Osteoblast (primary cell): Measurements from ENCODE around the gene MAPK14. TPM values are rescaled to one million over a fixed set of nuclear protein-coding genes. Genes with fewer than 3 reads are reported as not detected.

Experiments used
- DNase-seq: peaks from one replicate; pipeline ENCODE4 v3.0.0; 2011; ENCODE audit warnings: low spot score, mixed read lengths; ENCODE audit not compliant: insufficient read length; ENCODE audit errors: missing footprints
- H2AFZ ChIP-seq: 2 replicates; pipeline ENCODE4 v1.6.0; 2011; ENCODE audit warnings: mild to moderate bottlenecking, low read length
- H3K27ac ChIP-seq: 2 replicates; pipeline ENCODE4 v1.5.1; 2011; ENCODE audit warnings: mild to moderate bottlenecking, low read depth, low read length, moderate library complexity
- H3K27me3 ChIP-seq: 2 replicates; pipeline ENCODE4 v1.6.0; 2012; ENCODE audit warnings: mild to moderate bottlenecking, control low read depth, inconsistent platforms, low read length, moderate library complexity; ENCODE audit not compliant: insufficient read depth
- H3K36me3 ChIP-seq: 2 replicates; pipeline ENCODE4 v1.5.1; 2011; ENCODE audit warnings: mild to moderate bottlenecking, low read length, control low read depth, moderate library complexity; ENCODE audit not compliant: insufficient read depth
- H3K4me1 ChIP-seq: 2 replicates; pipeline ENCODE4 v1.5.1; 2011; ENCODE audit warnings: mild to moderate bottlenecking, low read length, control low read depth, moderate library complexity; ENCODE audit not compliant: insufficient read depth
- H3K4me2 ChIP-seq: 2 replicates; pipeline ENCODE4 v1.6.0; 2011; ENCODE audit warnings: mild to moderate bottlenecking, low read length; ENCODE audit not compliant: insufficient read depth
- H3K4me3 ChIP-seq: fragments of 200-600 bp; sonication (generic); 3 replicates; pipeline ENCODE4 v1.5.1; 2012; ENCODE audit warnings: mild to moderate bottlenecking, low read length, inconsistent platforms; ENCODE audit not compliant: insufficient read depth
- H3K79me2 ChIP-seq: 2 replicates; pipeline ENCODE4 v1.6.0; 2012; ENCODE audit warnings: mild to moderate bottlenecking, low read length, control low read depth, inconsistent platforms; ENCODE audit not compliant: insufficient read depth
- H3K9me3 ChIP-seq: 2 replicates; pipeline ENCODE4 v1.5.1; 2011; ENCODE audit warnings: low read depth, low read length, control low read depth
- H4K20me1 ChIP-seq: 2 replicates; pipeline ENCODE4 v1.6.0; 2012; ENCODE audit warnings: mild to moderate bottlenecking, low read length, control low read depth; ENCODE audit not compliant: insufficient read depth
- total RNA-seq: library from RNA; depleted of rRNA; stranded (reverse); fragments of >200 nt; gene quantifications from 2 replicates; pipeline ENCODE4 v1.2.3, GENCODE V29; 2012
- TF ChIP-seq, protein P1 (sequence below): IDR thresholded peaks from 2 replicates; pipeline ENCODE4 v1.5.1; 2011; ENCODE audit warnings: mild to moderate bottlenecking, low read depth, low read length, moderate library complexity; ENCODE audit errors: extremely low read depth

The MAPK14 gene
- total RNA-seq, 1 donor: 90.5 TPM

DNA sequence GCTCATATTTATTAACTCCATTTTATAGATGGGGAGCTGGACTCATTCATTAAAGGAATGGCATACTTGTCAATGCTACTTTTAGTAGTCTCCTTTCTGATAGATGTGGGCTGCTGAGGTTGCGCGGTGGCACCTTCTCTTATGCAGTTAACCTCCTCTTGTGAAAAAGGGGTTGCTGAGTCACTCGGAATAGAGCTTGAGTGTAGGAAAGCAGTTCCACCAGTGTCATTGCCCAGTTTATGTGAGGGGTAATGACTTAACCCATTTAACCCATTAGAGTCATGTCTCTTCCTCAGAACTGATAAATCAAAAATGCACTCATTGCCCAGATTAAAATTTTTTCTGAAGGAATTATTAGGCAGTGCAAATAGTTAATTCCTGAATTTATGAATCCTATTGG, 6.3 kb downstream of the MAPK14 start:
- TF ChIP-seq, protein P1, sequence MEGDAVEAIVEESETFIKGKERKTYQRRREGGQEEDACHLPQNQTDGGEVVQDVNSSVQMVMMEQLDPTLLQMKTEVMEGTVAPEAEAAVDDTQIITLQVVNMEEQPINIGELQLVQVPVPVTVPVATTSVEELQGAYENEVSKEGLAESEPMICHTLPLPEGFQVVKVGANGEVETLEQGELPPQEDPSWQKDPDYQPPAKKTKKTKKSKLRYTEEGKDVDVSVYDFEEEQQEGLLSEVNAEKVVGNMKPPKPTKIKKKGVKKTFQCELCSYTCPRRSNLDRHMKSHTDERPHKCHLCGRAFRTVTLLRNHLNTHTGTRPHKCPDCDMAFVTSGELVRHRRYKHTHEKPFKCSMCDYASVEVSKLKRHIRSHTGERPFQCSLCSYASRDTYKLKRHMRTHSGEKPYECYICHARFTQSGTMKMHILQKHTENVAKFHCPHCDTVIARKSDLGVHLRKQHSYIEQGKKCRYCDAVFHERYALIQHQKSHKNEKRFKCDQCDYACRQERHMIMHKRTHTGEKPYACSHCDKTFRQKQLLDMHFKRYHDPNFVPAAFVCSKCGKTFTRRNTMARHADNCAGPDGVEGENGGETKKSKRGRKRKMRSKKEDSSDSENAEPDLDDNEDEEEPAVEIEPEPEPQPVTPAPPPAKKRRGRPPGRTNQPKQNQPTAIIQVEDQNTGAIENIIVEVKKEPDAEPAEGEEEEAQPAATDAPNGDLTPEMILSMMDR: no peak
- DNase-seq: no peak
- Histone ChIP-seq H3K4me3 (no peak overlapping the region), H3K36me3 (no peaks in the 10 kb centered on the region), H3K27me3 (no peaks in the 10 kb centered on the region), H4K20me1 (peaks cover 74% of the 10 kb centered on the region), H3K4me1 (peaks cover 23% of the 10 kb centered on the region), H3K4me2 (no peak overlapping the region), H3K27ac (no peak overlapping the region), H3K9me3 (no peaks in the 10 kb centered on the region), H2AFZ (no peak overlapping the region), H3K79me2 (peaks cover 98% of the 10 kb centered on the region)

DNA sequence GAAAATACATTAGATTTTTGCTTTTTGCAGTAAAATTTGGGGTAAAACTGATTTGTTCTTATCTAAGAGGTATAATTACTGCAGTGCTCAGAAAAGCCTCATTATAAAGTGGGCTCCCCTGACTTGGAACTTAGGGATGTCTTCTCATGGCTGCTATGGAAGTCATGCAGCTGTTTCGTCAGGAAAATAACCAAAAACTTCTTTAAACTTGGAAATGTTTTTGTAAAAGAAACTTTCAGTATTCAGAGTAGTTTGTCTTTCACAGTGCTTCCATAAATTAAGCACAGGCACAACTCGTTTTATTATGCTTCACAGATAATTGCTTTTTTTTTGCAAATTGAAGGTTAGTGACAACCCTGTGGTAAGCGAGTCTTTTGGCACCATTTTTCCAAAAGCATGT, 6.8 kb downstream of the MAPK14 start:
- Histone ChIP-seq H3K4me2 (no peak overlapping the region), H3K4me3 (no peak overlapping the region), H3K27ac (no peak overlapping the region), H2AFZ (no peak overlapping the region), H3K79me2 (peaks cover 98% of the 10 kb centered on the region), H3K4me1 (peaks cover 23% of the 10 kb centered on the region), H3K36me3 (no peaks in the 10 kb centered on the region), H4K20me1 (peaks cover 79% of the 10 kb centered on the region), H3K9me3 (no peaks in the 10 kb centered on the region), H3K27me3 (no peaks in the 10 kb centered on the region)
- TF ChIP-seq, protein P1: no peak
- no peak for DNase-seq

DNA sequence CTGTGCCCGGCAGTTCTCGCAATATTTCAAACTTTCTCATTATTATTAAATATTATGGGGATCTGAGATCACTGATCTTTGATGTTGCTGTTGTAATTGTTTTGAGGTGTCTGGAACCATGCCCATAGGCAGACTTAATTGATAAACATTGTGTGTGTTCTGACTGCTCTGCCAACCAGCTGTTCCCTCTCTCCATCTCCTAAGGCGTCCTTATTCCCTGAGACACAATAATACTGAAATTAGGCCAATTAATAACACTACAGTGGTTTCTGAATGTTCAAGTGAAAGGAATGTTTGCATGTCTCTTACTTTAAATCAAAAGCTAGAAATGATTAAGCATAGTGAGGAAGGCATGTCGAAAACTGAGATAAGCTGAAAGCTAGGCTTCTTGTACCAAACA, 7.6 kb downstream of the MAPK14 start:
- no peaks in the 10 kb centered on the region for H3K36me3 ChIP-seq
- no peak for DNase-seq
- no peak overlapping the region for H3K4me2 ChIP-seq
- H2AFZ ChIP-seq: no peak overlapping the region
- no peak overlapping the region for H3K4me3 ChIP-seq
- H3K4me1 ChIP-seq: peaks cover 16% of the 10 kb centered on the region
- H3K9me3 ChIP-seq: no peaks in the 10 kb centered on the region
- no peaks in the 10 kb centered on the region for H3K27me3 ChIP-seq
- TF ChIP-seq, protein P1: no peak
- H3K79me2 ChIP-seq: peaks cover 98% of the 10 kb centered on the region
- peaks cover 84% of the 10 kb centered on the region for H4K20me1 ChIP-seq
- H3K27ac ChIP-seq: no peak overlapping the region

DNA sequence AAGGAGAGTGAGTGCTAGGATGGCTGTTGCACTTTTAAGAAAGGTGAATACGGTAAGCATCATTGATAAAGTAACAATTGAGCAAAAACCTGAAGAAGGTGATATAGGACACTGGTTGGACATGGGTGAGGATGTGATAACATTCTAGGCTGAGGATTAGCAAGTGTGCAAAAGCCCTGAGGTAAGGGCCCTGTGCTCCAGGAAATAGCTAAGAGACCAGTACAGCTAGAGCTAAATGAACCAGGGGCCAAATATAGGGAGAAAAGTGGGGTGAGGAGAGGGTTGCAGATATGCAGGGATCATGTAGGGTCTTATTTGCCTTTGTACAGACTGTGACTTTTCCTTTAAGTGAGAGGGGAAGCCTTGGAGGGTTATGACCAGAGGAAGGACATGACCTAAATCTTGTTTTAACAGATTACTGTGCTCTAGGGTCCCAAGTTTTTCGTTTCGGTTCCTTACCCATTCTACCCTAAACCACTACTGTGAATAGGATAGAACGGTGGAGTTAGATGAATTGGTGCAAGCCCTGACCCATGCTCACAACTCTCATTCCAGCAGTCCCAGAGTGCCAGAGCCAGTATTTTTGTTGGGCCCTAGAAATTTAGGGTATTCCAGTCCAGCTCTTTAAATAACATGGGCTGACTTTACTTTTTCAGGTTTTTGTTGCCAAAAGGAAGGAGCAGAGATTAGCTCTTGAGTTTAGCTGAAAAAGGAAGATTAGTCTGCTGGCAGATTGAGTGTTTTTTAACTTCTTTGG, 10.7 kb downstream of the MAPK14 start:
- Histone ChIP-seq H2AFZ (no peak overlapping the region), H4K20me1 (peaks cover 81% of the 10 kb centered on the region), H3K79me2 (peaks cover 99% of the 10 kb centered on the region), H3K27me3 (no peaks in the 10 kb centered on the region), H3K4me2 (no peak overlapping the region), H3K27ac (no peak overlapping the region), H3K4me1 (peaks cover 15% of the 10 kb centered on the region), H3K36me3 (no peaks in the 10 kb centered on the region), H3K4me3 (no peak overlapping the region), H3K9me3 (no peaks in the 10 kb centered on the region)
- DNase-seq: no peak
- TF ChIP-seq, protein P1: no peak
